Measurements from ENCODE around the gene ITGA11.

ITGA11 gene

DNA sequence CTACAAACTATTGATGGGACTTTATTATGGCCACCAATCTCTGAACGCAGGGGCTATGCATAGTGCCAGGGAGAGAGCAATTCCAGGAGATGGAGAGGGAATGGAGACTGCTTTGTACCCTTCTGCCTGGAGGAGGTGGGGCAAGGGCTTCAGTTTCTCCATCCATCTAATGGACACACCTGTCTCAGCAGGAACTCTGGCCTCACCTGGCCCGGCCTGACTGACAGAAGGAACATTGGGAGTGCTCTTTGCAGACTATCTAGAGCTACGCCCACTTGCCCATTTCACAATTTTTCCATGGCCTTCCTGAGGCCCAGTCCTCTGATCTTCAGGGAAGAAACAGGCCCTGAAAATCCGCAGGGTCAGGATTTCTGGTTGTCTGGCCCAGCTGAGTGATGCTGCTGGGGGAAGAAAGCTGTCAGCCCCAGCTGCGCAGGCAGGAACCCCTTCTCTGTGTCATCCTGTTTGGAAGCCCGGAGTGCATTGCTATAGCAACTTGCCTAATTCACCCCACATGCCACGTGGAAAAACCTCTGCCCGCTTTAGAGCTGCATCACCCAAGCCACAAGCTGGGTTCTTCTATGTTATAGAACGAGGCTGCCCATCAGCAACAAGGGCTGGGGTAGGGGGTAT is 6.4 kb downstream of the ITGA11 start:
- TF ChIP-seq GATA3 (IDR thresholded peaks at IDR 0.05; ENCODE audit: low read depth, low read length) (no peak), GATA2 (IDR thresholded peaks at IDR 0.05; ENCODE audit: low read depth, low read length) (no peak)

DNA sequence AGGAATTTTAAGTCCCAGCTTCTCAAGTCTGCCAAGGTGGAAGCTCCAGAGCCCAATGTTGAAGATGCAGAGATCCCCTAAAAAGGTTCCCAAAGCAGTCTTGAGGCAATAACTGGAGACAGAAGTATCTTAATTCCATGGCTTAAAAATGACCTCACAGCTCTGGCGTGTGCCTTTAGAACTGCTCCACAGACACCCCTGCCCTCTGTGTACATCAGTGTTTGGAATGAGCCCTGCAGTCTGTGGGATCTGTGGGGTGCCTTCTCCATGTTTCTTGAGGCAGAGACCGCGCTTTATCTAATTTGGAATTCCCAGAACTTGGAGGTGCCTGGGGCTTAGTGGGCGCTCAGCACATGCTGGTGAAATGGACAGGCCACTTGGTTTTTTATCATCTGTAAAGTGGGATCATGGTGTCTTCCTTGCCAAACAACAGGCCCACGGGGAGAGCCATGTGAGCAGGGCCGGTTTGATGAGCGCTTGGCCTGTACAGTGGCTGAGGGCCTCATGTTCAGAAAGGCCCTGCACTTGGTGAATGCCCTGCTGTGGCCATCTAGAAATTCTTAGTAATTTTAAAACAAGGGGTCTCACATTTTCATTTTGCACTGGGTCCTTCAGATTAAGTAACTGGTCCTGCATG is 7.1 kb downstream of the ITGA11 start:
- TF ChIP-seq GATA3 (IDR thresholded peaks at IDR 0.05; ENCODE audit: low read depth, low read length) (no peak), GATA2 (IDR thresholded peaks at IDR 0.05; ENCODE audit: low read depth, low read length) (no peak)

DNA sequence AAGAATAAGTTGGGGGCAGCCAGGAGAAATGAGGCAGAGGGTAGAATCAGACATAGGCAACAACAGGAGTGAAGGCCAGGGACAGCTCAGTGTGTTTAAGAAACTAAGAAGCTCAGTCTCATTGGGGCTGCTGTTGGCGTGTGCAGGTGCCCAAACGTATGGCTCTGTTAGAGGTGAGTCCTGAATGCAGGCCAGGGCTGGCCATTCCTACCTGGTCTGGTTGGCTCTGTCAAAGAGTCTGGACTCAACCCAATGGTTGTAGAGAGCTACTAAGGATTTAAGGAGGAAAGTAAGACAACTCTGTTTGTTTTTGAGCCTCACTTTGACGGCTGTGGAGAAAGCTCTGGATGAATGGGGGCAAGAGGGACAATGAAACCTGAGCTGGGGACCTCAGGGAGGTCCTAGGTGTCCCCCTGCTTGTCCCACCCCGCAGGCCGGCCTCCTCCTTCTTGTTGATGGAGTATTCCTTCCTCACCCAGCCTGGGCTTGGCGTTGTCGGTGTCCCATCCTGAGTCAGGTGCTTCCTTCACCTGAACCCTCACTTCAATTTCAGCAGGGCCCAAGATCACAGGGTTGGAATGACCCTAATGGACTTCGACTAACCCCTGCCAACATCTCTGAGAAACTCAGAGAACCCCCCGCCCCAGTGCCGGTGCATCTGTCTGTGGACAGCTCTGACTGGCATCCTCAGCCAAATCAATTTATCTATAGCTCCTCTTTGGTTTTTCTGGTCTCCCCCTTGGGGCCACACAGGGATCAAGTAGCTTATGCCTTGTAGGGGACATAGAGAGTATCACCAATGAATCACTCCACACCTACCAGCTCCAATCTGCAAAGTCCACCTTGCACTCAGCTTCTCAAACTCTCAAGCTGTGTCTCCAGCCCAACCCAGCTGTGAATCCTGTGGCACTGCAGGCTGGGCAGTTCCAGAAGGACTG is 8.3 kb downstream of the ITGA11 start:
- TF ChIP-seq GATA3 (IDR thresholded peaks at IDR 0.05; ENCODE audit: low read depth, low read length) (no peak), GATA2 (IDR thresholded peaks at IDR 0.05; ENCODE audit: low read depth, low read length) (no peak)

DNA sequence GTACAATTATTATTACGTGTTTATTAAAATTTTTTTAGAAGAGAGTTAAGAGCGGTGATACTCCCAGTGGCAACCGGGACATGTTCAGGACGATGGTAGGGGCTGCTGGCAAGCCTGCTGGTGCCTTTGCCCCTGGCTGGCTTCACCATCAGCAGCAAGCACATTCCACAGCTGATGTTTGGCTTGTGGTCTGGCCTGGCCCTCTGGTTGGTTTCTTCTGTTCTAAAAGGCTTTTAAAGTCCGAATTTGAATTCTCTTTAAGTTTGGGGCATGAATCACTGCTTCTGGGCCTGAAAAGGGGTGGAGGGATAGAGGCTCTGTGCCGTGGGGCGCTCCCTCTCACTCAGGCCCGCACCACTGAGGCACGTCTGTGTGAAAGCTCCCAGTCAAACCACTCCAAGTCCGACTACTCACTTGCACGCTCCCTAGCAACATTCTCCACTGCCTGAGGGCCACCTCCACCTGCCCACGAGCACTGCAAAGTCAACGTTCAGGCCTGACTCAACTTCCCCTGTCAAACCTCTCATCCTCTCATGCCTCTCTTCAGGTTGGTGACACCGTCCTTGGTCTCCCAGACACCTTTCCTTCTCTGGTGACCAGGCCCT is 10.1 kb downstream of the ITGA11 start:
- no peak for TF ChIP-seq GATA3 (IDR thresholded peaks at IDR 0.05; ENCODE audit: low read depth, low read length)
- no peak for TF ChIP-seq GATA2 (IDR thresholded peaks at IDR 0.05; ENCODE audit: low read depth, low read length)

DNA sequence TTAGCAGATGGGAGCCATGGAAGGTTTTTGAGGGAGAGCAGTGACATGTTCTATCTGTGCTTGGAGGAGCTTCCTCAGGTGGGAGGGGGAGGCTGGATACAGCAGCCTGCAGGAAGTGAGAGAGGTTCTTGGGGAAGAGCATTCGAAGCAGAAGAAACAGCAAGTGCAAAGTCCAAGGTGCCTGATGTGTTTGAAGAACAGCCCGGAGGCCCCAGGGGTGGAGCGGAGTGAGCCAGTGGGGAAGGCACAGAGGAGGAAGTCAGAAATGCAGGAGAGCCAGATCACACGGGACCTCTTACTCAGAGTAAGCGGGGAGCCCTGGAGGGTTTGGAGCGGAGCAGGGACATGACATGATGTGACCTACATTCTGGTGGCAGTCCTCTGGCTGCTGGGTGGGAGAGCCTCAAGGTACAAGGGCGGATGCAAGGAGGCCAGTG is 10.8 kb downstream of the ITGA11 start:
- TF ChIP-seq GATA2 (IDR thresholded peaks at IDR 0.05; ENCODE audit: low read depth, low read length) (no peak), GATA3 (IDR thresholded peaks at IDR 0.05; ENCODE audit: low read depth, low read length) (no peak)

DNA sequence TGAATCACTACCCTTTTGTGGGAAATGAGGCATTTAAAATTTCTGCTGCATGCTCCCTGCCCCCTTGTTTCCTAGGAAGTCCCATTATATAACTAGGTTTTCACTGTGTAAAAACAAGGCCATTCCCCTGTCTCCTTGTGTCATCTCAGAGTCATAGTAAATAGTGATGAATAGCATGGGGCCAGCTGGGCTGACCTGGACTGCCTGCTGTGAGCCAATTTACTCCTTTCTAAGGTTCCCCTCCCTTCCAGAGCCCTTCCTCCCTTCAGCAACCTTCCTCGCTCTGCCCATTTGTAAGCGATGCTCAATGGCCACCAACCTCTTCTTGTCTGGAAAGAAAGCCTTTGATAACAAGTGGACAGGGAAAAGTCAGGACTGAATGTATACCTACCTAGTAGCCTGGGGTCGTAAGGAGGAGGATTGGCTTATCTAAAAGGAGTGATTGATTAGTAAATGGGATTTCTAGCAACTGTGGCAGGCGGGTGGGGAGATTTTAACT is 11.7 kb downstream of the ITGA11 start:
- TF ChIP-seq GATA2 (IDR thresholded peaks at IDR 0.05; ENCODE audit: low read depth, low read length) (no peak), GATA3 (IDR thresholded peaks at IDR 0.05; ENCODE audit: low read depth, low read length) (no peak)

DNA sequence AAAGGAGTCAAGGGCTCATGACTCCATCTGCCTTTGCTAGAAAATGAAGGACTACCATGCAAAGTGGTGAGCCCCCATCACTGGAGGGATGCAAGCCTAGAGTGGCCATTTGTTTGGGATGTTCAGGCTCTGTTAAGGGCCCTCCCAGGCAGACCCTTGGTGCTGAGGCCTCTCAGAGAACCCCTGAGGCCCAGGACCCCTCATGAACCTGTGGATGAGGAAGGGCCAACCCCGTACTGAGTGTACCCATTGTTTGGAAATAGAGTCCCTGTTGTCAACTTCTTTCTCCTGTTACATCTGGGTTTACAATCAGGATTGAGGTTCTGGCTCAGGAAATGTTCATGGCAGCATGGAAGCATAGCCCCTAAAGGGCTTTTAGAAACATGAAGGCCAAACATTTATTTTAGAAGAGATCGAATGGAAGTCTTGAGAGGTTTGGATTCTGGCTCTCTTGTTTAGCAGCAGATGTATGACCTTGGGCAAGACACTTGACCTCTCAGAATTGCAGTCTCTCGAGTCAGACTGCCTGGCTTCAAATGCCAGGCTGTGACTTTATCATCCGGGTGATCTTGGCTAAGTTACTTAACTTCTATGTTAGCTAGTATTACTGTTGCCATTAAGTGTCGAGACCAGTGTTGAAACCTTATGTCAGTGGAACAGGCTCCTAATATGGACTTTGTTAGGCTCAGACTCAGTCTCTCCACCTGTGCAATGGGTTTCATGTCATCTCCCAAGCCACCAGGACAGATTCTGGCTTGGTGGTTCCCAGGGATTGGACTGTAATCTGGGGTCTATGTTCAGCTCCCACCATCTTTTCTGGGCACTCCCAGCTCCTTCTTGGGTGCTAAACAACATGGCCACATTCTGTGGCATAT is 12.4 kb downstream of the ITGA11 start:
- no peak for TF ChIP-seq GATA3 (IDR thresholded peaks at IDR 0.05; ENCODE audit: low read depth, low read length)

DNA sequence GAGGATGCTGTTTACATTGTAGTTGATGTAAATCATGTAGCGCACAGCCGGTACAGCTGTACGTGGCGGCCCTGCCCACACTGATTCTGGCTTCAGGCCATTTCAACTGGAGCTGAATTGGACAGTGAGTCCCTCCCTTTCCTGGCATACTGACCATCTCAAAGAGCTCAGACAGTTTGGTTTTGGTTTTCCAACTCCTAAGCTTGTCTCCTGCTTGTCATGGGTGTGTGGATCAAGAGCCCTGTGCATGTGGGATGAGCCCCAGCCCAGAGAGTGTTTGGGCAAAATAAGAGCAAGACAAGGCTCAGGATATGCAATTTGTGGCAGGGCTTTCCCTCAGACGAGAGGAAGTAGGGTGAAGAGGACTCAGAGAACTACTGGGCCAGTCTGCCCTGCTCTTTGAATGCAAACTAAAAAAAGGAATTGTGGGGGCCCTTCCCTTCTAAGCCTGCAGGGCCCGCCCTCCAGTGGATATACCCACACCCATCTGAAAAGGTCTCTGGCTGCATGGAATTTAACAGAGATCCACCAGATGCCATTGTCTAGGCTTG is 13.3 kb downstream of the ITGA11 start:
- TF ChIP-seq GATA3 (IDR thresholded peaks at IDR 0.05; ENCODE audit: low read depth, low read length) (no peak), GATA2 (IDR thresholded peaks at IDR 0.05; ENCODE audit: low read depth, low read length) (no peak)

DNA sequence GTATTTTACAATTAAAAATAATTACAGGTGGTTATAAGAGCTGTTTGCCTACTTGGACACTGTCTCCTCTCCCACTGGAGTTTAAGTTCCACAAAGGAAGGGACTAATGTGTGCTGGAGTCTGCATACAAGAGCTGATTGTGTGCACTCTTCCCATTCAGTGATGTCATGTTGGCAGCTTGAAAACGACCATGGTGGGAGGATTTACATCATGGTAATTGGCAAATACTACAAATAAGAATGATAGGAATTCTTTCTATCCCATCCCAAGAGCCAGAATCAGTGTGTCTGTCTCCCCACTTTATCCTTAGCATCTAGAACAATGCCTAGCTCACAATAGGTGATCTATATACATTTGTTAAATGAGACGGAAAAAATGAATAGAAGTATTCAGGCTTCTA is 14.1 kb downstream of the ITGA11 start:
- TF ChIP-seq GATA3 (IDR thresholded peaks at IDR 0.05; ENCODE audit: low read depth, low read length) = no peak
- no peak for TF ChIP-seq GATA2 (IDR thresholded peaks at IDR 0.05; ENCODE audit: low read depth, low read length)

DNA sequence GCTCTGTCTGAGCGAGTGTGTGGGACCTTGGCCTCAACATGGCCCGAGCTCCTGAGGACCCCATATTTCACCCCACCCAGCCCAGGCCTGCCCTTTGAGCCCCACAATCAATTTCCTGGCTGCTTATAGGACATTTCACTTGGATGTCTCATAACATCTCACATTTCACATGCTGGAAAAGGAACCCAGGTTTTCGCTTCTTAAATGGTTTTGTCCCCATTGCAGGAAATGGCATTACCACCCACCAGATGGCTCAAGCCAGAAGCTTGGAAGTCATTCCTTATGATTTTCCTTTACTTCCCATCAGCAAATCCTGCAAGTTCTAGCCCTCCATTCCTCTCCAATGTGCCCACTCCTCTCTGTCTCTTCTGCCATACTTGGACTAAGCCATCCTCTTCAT is 14.9 kb downstream of the ITGA11 start:
- no peak for TF ChIP-seq GATA3 (IDR thresholded peaks at IDR 0.05; ENCODE audit: low read depth, low read length)
- no peak for TF ChIP-seq GATA2 (IDR thresholded peaks at IDR 0.05; ENCODE audit: low read depth, low read length)

DNA sequence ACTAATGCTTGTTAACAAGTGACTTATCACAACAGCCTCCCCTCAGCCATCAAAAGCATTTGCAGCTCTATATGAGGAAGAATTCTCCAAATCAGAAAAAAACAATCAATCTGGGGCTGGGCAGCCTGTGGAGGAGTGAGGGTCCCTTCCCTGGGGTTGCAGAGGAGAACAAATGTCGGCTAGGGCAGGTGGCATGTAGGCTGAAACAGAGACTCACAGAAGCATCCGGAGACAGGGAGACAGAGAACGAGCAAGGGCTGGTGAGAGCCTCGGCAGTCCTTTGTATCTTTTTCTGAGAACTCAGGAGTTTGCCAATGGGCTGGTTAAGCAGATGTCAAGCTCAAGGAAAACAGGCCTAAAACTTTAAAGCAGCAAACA is 15.8 kb downstream of the ITGA11 start:
- TF ChIP-seq GATA3 (IDR thresholded peaks at IDR 0.05; ENCODE audit: low read depth, low read length) (no peak), GATA2 (IDR thresholded peaks at IDR 0.05; ENCODE audit: low read depth, low read length) (no peak)

DNA sequence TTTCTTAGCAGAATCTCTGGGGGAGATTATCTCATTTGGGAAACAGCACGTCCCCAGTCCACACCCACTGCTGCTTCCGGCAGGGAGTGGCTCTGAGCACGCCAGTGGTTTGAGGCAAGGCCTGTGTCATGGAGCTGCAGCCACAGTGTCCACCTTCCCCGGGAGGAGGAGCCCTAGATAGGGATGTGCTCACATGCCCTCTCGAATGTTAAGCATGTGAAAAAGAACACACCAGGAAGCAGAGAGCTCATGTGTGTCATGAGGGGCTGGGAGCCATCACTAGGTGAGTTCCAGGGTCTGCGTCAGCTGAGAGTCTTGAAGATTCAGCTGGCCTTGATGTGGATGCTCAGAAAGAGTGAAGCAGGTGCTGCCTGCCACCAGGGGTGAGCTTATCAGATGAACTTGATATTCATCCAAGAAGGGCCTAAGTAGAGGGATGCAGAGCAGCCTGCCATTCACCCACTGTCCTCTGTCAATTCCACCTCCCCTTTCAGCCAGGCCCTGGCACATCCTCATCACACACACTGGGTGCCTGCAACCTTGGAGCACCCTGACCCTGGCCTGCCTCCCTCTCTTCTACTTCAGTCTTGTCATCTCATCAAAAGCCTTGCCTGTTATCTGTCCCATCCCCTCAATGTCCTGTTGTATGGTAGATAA is 16.3 kb downstream of the ITGA11 start:
- no peak for TF ChIP-seq GATA3 (IDR thresholded peaks at IDR 0.05; ENCODE audit: low read depth, low read length)
- TF ChIP-seq GATA2 (IDR thresholded peaks at IDR 0.05; ENCODE audit: low read depth, low read length) = no peak

Measured in SH-SY5Y (cell line).